ENCODE data around the gene NKAIN4.

NKAIN4 gene

GRCh38 chr20:63191400-63191799 lies 62.9 kb downstream of the NKAIN4 start:
- Histone ChIP-seq H3K4me1 (ENCODE audit: control insufficient read depth, insufficient read depth, low read length) (no peaks in the 10 kb centered on the region; the same call in 1 of the 2 replicates), H3K36me3 (ENCODE audit: control insufficient read depth, insufficient read depth, low read length) (peaks cover 3% of the 10 kb centered on the region; the same call in 1 of the 2 replicates), H3K27me3 (ENCODE audit: control insufficient read depth, insufficient read depth, low read length) (no peaks in the 10 kb centered on the region), H3K27ac (ENCODE audit: low read length) (no peak overlapping the region), H3K4me3 (ENCODE audit: low read length) (no peak overlapping the region), H3K9me3 (ENCODE audit: control insufficient read depth, insufficient read depth, low read length) (no peaks in the 10 kb centered on the region)
- no peak for DNase-seq (ENCODE audit: low read depth, low spot score)
- no CpG with 5 or more reads among the region's 14 CpGs for WGBS (ENCODE audit: insufficient coverage, insufficient read length)

GRCh38 chr20:63190828-63191227 lies 63.4 kb downstream of the NKAIN4 start:
- H3K27ac ChIP-seq (ENCODE audit: low read length) = no peak overlapping the region
- no CpG with 5 or more reads among the region's 20 CpGs for WGBS (ENCODE audit: insufficient coverage, insufficient read length)
- DNase-seq (ENCODE audit: low read depth, low spot score) = no peak
- no peaks in the 10 kb centered on the region; the same call in 1 of the 2 replicates for H3K4me1 ChIP-seq (ENCODE audit: control insufficient read depth, insufficient read depth, low read length)
- peaks cover 3% of the 10 kb centered on the region; the same call in 1 of the 2 replicates for H3K36me3 ChIP-seq (ENCODE audit: control insufficient read depth, insufficient read depth, low read length)
- H3K9me3 ChIP-seq (ENCODE audit: control insufficient read depth, insufficient read depth, low read length) = no peaks in the 10 kb centered on the region
- no peaks in the 10 kb centered on the region for H3K27me3 ChIP-seq (ENCODE audit: control insufficient read depth, insufficient read depth, low read length)
- H3K4me3 ChIP-seq (ENCODE audit: low read length) = no peak overlapping the region

Data from iPS DF 6.9 (cell line).